ENCODE results near the gene PADI1.

DNA sequence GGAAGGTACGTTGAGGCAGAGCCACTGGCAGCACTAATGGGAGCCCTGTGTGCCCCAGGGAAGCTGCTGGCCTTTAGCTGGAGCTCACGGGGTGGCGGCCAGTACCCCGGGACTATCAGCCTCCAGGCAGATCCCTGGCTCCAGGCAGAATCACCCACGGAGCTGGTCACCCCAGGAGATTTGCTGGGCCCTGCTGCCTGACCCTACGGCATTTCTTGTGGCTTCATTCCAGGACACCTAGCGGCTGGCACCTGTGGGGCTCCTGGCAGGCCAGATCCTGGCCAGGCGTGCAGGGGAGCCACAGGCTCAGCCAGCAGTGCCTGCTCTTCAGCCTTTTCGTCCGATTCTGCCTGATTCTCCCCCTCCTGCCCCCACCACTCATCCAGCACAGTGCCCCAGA lies 7.1 kb downstream of the PADI1 start:
- TF ChIP-seq CTCF (IDR thresholded peaks at IDR 0.05) (no peak), POLR2A (IDR thresholded peaks at IDR 0.05) (no peak)

Data from suprapubic skin (tissue), 3 donors.